Tongue (tissue), 2 donors: ENCODE data around the gene SPSB4. TPM values are rescaled to one million over a fixed set of nuclear protein-coding genes. Genes with fewer than 3 reads are reported as not detected.
"Not testable (repeated sequence)": the region's sequence is repeated elsewhere in the genome, so short reads cannot be mapped to it uniquely, and the experiment has no call there.

Experiments used
- DNase-seq: peaks from one replicate; pipeline ENCODE4 v3.0.0-alpha.2; 2015
- total RNA-seq: library from RNA; depleted of rRNA; stranded (reverse); fragments of >200 nt; gene quantifications from one replicate; pipeline ENCODE4 v1.2.3, GENCODE V29; 2014

The SPSB4 gene
- total RNA-seq, 1 donor from 2014 or later: 18.7 TPM

GRCh38 chr3:141116721-141117120 lies 65.6 kb downstream of the SPSB4 start:
- DNase-seq: no peak

- DNase-seq: not testable (repeated sequence)
Measured at GRCh38 chr3:141117982-141118381, 66.8 kb downstream of the SPSB4 start.

GRCh38 chr3:141122455-141123030 lies 71.4 kb downstream of the SPSB4 start:
- no peak for DNase-seq

DNA sequence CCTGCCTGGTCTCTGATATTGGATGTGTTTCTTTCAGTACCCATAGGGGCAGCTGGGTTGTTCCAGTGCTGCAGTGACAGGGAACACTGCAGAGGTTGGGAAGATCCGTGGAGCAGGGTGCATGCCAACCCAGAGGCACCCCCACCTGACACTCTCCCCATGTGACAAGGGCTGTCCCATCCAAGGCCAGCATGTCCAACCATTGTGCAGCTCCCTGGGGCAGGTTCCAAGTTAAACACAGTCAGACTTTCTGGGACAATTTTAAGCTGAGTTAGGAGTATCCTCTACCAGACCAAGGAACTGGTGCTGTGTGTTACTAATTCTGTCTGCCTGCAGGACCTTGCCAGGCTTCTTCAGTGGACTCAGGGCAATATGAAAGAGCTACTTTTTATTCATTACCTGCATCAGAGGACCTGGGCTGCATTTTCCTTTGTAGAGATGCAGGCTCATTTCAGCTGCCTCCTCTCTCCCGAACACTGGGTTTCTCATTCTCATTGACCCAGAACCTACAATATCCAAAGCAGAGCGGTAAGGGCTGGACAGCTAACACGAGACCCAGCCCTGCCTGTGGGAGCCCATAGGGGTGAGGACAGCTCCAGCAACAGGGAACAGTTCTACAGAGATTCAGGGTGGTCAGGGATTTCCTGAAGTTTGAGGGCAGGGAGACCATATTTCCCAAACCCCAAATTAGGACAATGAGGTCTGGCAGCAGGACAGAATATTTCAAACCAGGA lies 72.7 kb downstream of the SPSB4 start:
- DNase-seq: no peak

- DNase-seq: no peak
Measured at GRCh38 chr3:141124715-141125114, 73.6 kb downstream of the SPSB4 start.

GRCh38 chr3:141125351-141125750 lies 74.2 kb downstream of the SPSB4 start:
- no peak for DNase-seq

GRCh38 chr3:141126661-141127343 lies 75.7 kb downstream of the SPSB4 start:
- no peak for DNase-seq

DNA sequence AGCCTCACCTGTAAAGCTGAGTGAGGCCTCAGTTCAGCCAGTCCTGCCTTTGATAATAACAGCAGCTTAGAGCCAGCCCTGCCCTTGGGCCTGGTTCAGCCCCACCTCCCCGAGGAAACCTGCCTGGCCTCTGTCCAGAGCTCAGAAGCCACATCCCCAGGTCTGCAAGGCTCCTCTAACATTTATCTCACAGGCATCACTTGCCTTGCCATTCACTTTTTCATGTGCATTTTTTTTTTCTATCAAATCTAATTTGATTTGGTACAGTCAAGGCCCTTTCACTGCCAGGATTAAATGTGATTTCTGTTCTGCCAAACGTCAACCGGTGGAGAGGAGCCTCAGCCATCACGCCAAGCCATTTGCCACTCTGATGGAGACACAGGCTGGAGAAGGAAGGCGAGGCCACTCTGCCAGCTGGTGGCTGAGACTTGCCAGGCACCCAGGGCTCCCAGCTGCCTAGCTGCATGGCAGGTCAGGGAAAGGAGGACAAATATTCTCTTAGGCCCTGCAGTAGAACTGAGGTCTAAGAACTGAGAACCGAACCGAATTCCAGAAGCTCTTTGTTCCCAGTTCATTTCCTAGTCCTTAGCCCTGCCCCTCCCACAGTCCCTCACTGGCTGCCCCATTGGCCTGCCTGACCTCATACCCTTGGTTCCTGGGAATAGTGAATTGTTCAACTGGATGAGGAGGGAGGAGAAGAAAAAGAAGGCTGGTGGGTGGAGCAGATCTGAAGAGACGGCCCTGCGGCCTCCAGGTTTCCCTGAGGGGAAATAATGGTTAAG lies 76.4 kb downstream of the SPSB4 start:
- peak; percentile 74 for DNase-seq

GRCh38 chr3:141128126-141128777 lies 77.1 kb downstream of the SPSB4 start:
- no peak for DNase-seq

- no peak for DNase-seq
Measured at GRCh38 chr3:141129049-141129448, 77.9 kb downstream of the SPSB4 start.

- peak; percentile 82 for DNase-seq
Measured at GRCh38 chr3:141129541-141130011, 78.4 kb downstream of the SPSB4 start.

GRCh38 chr3:141143517-141143916 lies 92.4 kb downstream of the SPSB4 start:
- DNase-seq: no peak

GRCh38 chr3:141146979-141147470 lies 95.9 kb downstream of the SPSB4 start:
- no peak for DNase-seq

GRCh38 chr3:141147657-141148056 lies 96.5 kb downstream of the SPSB4 start:
- no peak for DNase-seq

- no peak for DNase-seq
Measured at GRCh38 chr3:141148169-141148568, 97.0 kb downstream of the SPSB4 start.

- DNase-seq: no peak
Measured at GRCh38 chr3:141148770-141149169, 97.6 kb downstream of the SPSB4 start.

GRCh38 chr3:141150081-141150830 lies 99.1 kb downstream of the SPSB4 start:
- DNase-seq: no peak

DNA sequence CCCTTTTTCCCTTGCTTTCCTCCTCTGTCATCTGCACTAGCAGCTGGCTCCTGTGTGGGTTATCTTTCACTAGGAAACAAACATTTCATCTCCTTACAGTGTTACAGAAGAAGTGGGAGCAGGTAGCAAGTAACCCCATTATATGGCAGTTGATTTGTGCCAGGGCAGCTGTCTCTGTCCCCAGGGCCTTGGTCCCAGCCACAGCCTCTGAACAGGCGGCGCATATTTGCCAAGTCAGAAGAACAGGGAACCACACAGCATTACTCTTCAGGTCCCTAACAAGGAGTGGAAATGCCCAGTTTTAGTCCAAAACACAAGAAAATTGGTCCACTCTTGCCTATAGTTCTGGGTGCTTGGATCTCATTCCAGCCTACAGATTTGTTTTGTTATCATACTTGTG lies 99.8 kb downstream of the SPSB4 start:
- no peak for DNase-seq

DNA sequence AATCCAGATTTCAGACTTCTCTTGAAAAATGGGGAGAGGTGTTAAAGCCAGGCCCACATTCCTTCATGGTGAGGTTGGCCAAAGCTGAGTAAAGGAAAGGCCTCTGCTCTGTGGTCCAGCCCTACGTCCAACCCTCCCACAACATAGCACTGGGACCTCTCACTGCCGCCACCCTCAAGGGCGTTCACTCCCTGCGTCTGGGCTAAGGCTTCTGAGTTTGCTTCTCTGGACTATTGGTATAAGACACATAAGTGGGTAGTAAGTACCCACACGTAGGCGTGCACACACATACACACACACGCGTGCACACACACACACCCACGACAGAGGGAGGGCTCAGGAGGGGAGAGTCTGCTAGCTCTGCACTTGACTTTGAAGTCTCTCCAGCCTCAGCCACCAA lies 100.3 kb downstream of the SPSB4 start:
- DNase-seq: no peak

DNA sequence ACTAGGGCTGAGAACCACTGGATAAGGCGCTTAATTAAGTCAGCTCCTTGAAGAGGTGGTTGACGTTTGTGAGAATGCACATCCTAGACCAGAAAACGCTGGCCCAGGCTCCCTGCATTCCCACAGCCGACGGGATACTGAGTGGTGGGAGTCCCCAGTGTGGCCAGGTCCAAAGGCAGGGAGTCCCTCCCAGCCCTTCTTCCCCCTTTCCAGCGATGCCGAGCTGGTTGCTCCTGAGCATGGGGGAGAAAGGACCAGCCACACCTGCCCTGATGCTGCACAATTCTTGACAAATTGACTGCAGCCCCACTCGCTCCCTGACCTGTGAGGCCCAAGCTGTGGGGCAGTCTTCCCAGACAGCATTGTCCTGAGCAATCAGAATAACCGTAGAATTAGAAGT lies 101.0 kb downstream of the SPSB4 start:
- no peak for DNase-seq
